Thyroid gland (tissue), 4 donors: Measurements from ENCODE around the gene KYNU.

Source experiments
- POLR2A ChIP-seq, 2 donors: fragments of 450-650 bp; IDR thresholded peaks; one replicate each; pipeline ENCODE4 v1.6.1; 2017; ENCODE audit warnings: antibody characterized with exemption in 2 of 2, mild to moderate bottlenecking in 2 of 2, moderate library complexity in 1 of 2
- TF ChIP-seq, protein P1 (sequence below), 6 experiments: fragments of 200-600 bp in 3 of 6; fragments of 450-650 bp in 3 of 6; sonication (generic) in 3 of 6; IDR thresholded peaks; one replicate each; pipeline ENCODE4 v1.5.1; 2016 to 2019; ENCODE audit warnings: antibody characterized with exemption in 6 of 6, mild to moderate bottlenecking in 2 of 6, inconsistent platforms in 1 of 6, moderate library complexity in 1 of 6

DNA sequence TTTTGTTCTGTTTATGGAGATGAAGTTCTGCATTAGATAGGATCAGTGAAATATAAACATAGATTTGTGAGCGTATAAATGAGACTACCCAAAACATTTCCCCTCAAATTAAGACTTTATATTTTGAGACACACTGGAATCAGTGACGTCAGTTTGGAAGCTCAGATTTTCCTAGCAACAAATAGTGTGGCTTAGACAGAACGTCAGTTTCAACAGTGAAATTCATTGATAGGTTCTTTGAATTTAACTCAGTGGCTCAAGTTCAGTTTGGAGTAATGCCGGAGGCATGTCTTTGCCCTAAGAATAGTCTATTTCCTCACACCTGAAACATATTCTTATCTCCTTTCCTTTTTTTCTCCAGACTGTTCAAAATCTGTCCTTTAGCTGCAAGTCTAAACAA lies 138.2 kb downstream of the KYNU start:
- no peak for TF ChIP-seq POLR2A (IDR thresholded peaks at IDR 0.05)
- TF ChIP-seq, protein P1, sequence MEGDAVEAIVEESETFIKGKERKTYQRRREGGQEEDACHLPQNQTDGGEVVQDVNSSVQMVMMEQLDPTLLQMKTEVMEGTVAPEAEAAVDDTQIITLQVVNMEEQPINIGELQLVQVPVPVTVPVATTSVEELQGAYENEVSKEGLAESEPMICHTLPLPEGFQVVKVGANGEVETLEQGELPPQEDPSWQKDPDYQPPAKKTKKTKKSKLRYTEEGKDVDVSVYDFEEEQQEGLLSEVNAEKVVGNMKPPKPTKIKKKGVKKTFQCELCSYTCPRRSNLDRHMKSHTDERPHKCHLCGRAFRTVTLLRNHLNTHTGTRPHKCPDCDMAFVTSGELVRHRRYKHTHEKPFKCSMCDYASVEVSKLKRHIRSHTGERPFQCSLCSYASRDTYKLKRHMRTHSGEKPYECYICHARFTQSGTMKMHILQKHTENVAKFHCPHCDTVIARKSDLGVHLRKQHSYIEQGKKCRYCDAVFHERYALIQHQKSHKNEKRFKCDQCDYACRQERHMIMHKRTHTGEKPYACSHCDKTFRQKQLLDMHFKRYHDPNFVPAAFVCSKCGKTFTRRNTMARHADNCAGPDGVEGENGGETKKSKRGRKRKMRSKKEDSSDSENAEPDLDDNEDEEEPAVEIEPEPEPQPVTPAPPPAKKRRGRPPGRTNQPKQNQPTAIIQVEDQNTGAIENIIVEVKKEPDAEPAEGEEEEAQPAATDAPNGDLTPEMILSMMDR (IDR thresholded peaks at IDR 0.05) = no peak
